HT1080 (cell line): Measurements from ENCODE around the gene ZNF528. TPM values are rescaled to one million over a fixed set of nuclear protein-coding genes. Genes with fewer than 3 reads are reported as not detected.

Source experiments
- DNase-seq: peaks from one replicate; pipeline ENCODE4 v3.0.0-alpha.2; 2015; ENCODE audit warnings: low read depth
- polyA plus RNA-seq, 2 experiments: library from polyadenylated mRNA; depleted of rRNA; stranded (reverse); fragments of >200 nt; gene quantifications; 2 replicates each; pipeline ENCODE4 v1.2.3, GENCODE V29; 2015
- small RNA-seq: library from RNA; depleted of rRNA; stranded (forward); fragments of <200 nt; gene quantifications from one replicate; pipeline ENCODE3, GENCODE V24; 2014
- total RNA-seq: library from RNA; depleted of rRNA; stranded (reverse); fragments of >200 nt; shearing (Covaris generic); gene quantifications from 2 replicates; pipeline ENCODE4 v1.2.3, GENCODE V29; 2014; rRNA removed

ZNF528 gene
- 9.2 and 11.0 TPM in 2 replicates for total RNA-seq
- 3.4 and 4.5 TPM in 2 replicates for polyA plus RNA-seq (2015; cell fraction: cytosol; rRNA removed)
- 8.2 and 11.3 TPM in 2 replicates for polyA plus RNA-seq (2015; cell fraction: nucleus; rRNA removed)

DNA sequence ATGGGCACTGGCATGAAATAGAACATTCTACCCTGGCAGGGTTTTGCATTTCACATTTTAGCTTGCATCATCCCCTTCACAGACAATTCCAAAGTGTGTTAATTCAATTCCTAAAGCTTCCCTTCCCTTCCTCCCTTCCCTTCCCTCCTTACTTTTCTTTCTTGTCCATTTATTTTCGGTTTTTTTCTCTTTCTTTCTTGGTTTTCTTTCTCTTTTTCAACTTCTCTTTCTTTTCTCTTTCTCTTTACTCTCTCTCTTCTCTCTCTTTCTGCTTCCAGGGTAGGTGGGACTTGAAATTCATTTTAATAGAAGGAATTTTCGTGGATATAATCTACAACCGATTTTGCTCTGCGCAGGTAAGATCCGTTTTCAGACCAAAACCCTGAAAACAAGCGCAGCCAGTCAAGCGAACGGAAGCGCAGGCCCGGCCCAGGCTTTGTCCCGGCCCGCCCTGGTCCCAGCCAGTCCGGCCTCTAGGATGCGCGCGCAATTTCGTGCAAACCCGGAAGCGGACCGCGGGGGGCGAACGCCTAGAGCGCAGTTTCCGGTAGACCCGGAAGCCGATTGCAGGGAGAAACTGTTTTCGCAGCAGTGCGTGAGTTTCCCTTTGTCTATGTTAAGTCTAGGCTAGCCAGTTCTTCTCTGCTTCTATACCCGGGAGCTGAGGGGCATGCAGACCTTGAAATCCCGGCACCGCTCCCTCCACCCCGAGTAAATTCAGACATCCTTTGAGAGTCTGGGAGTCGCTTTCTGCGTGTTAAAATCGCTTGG lies at the start of gene ZNF528:
Gene ZNF528 (plus strand): TSS at position 540 of the 771 bp plus-strand sequence. CDS start 4,165 bp downstream, outside the sequence.
- peak; percentile 86 for DNase-seq

DNA sequence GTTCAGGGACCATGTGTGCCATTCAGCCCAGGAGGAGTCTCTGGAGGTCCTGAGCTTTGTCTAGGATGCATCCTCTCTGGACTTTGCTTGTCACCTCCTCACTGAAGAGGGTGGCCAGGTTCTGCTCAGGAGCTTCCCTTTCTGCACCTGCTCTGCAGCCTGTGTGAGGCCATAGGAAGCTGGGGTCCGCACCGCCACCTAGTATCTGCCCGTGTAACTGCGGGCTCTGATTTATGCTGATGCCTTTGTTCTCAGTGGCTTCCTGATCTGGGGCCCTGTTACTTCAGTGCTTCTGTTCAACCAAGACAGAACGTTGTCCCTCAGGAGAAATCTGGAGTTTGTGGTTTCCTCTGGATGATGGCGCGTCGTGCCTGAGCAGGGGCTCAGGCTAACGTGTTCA lies 46.1 kb upstream of the ZNF528 start:
- DNase-seq, result no peak

DNA sequence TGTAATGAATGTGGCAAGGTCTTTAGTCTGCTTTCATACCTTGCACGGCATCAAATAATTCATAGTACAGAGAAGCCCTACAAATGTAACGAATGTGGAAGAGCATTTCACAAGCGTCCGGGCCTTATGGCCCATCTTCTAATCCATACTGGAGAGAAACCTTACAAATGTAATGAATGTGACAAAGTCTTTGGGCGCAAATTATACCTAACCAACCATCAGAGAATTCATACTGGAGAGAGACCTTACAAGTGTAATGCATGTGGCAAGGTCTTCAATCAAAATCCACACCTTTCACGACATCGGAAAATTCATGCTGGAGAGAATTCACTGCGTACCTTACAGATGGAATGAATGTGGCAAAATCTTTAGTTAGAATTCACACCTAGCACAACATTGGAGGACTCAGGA lies 31.2 kb upstream of the ZNF528 start:
- no peak for DNase-seq

DNA sequence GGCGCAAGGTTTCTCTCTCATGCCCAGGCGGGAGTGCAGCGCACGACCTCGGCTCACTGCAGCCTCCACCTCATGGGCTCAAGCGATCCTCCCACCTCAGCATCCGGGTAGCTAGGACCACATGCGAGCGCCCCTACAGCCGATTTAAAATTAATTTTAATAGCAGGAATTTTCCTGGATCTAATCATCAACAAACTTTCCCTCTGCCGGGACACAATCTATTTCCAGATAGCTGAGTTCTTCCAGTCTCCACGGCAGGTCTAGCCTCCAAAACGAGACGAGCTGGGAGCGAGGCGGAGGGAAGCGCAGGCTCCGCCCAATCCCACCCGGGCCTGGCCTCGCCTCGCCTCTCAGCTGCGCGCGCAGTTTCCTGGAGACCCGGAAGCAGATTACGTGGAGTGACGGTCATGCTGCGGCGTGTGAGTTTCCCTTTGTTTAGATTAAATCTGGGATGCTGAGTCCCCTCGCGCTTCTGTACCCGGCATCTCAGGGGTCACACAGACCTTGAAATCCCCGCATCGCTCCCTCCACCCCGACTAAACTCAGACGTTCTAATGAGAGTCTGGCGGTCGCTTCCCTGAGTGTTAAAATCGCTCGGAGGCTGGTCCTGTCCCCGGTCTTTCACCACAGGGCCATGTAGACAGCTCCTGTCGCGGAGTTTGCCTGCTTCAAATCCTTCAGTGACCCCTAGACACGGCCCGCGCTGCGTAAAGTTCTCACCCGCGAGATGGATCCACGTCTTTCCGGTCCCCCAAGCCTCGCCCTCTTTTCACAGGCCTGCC lies 27.9 kb upstream of the ZNF528 start, which contains the start of gene ZNF880:
Gene ZNF880 (plus strand): TSS at position 365 of the 782 bp plus-strand sequence. CDS start 43 bp downstream, at position 408.
- DNase-seq, result no peak

DNA sequence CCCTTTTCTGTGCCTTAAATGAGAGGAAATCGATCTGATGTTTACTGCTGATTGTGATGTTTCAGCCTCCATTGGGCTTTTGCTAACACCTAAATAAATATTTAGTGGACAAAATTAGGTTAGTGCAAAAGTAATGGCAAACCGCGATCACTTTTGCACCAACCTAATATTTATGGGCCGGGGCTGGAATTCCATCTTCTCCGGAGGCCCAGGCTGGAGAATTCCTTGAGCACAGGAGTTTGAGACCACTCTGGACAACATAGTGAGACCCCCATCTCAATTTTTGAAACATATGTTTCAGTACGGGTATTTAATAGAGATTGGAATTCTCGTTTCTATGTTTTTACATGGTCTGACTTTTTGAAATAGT lies 27.3 kb upstream of the ZNF528 start:
- DNase-seq, result no peak

DNA sequence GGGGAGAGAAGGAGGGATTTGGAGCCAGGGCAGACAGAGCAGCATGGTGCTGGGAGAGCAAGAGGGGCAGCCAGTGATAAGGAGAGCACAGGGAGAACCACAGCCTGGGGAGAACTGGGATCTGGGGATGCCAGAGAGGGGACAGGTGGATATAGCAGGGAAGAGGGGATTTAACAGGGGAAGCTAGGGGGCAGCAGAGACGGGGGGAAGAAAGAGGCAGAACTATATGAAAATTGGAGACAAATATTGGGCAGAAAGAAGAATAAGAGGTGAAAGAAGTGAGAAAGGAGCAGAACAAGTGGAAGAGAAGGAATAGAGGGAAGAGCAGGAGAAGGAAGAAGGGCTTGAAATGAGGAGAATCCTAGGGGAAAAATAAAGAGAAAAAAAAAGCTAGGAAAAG lies 6.5 kb upstream of the ZNF528 start:
- no peak for DNase-seq

DNA sequence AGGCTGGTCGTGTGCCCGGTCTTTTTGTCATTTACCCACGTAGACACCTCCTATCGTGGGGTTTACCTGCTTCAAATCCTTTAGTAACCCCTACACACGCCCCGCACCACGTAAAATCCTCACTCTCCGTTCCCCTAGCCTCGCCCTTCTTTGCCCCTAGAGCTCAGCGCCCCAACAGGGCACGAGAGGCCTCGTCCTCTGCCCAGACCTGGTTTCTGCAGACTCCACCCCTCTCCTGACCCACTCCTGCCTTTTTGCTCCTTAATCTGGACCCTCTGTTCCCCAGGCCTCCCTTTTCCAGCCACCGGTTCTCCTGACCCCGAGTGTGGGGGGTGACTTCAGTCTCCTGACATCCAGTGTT lies 412 bp downstream of the ZNF528 start:
- DNase-seq, result peak; percentile 21

DNA sequence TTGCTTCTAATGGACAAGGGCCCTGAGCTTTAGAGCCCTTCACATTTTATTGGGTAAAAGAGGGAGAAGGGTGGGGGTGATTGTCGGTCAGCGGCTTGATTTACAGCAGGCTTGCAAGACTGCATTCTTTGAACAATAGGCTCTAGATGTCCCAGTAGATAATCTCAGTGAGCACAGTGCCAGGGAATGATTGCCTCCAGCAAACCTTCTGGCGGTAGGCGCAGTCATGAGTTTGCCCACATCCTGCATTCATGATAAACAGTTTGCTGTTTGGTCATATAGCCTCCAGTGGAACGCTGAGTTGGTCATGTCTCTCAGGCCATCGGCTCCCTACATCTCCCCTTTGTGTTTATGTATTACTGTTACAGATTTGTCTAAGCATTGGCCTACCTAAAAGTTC lies 12.6 kb downstream of the ZNF528 start:
- DNase-seq, result no peak

DNA sequence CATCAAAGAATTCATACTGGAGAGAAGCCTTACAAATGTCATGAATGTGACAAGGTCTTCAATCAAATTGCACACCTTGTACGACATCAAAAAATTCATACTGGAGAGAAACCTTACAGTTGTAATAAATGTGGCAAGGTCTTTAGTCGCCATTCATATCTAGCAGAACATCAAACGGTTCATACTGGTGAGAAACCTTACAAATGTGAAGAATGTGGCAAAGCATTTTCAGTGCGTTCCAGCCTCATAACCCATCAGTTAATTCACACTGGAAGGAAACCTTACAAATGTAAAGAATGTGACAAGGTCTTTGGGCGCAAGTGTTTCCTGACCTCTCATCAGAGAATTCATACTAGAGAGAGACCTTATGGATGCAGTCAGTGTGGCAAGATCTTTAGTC lies 18.1 kb downstream of the ZNF528 start:
- DNase-seq, result no peak

DNA sequence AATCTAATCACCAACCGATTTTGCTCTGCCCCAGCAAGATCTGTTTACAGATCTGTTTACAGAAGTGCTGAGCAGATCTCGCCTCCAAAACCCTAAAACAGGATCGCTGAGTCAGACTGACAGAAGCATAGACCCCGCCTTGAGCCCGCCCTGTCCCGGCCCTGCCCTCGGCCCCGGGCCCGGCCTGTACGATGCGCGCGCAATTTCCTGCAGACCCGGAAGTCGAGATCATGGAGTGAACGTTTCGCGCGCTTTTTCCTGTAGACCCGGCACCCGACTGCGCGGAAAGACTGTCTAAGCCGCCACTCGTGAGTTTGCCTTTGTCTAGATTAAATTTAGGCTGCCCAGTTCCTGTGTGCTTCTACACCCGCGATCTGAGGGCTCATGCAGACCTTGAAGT lies 31.3 kb downstream of the ZNF528 start, which contains the start of gene ZNF534:
Gene ZNF534 (plus strand): TSS at position 212 of the 400 bp plus-strand sequence. CDS start 2,327 bp downstream, outside the sequence.
- peak; percentile 24 for DNase-seq

DNA sequence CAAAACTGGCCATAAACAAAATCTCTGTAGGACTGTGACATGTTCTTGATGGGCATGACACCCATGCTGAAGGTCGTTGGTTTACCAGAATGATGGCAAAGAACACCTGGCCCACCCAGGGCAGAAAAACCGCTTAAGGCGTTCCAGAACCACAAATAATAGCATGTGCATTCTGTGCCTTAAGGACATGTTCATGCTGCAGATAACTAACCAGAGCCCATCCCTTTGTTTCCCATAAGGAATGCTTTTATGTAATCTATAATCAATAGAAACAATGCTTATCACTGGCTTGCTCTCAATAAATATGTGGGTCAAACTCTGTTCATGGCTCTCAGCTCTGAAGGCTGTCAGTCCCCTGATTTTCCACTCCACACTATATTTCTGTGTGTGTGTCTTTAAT lies 44.5 kb downstream of the ZNF528 start:
- DNase-seq, result no peak

DNA sequence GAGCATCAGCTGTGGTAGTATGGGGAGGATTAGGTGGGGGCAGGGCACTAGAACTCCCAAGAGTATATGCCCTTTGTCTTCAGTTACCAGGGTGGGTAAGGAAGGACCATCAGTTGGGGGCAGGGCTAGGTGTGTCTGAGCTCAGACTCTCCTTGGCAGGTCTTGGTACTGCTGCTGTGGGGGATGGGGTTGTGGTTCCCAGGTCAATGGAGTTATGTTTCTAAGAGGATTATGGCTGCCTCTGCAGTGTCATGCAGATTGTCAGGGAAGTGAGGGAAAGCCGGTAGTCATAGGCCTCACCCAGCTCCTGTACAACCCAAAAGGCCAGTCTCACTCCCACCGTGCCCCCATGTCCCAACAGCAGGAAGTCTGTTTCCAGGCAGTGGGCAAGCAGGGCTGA lies 46.9 kb downstream of the ZNF528 start:
- no peak for DNase-seq

DNA sequence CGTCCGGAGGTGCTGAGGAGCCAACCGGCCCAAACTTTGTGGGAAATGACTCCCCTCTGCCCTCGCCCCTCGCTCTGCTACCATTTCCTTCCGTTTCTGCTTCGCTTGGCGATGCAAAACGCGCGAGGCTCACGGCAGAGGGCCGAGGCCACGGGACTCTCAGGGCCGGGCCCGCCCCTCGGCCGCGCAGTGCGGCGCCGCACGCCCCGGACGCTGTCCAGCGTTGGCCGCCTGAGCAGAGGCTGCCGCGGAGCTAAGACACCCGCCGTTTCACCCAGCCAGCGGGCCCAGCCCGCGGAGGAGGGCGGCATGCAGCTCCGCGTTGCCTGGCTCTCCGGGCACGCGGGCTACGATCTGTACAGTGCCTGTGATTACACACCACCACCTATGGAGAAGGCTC lies 53.6 kb downstream of the ZNF528 start:
- DNase-seq, result no peak

DNA sequence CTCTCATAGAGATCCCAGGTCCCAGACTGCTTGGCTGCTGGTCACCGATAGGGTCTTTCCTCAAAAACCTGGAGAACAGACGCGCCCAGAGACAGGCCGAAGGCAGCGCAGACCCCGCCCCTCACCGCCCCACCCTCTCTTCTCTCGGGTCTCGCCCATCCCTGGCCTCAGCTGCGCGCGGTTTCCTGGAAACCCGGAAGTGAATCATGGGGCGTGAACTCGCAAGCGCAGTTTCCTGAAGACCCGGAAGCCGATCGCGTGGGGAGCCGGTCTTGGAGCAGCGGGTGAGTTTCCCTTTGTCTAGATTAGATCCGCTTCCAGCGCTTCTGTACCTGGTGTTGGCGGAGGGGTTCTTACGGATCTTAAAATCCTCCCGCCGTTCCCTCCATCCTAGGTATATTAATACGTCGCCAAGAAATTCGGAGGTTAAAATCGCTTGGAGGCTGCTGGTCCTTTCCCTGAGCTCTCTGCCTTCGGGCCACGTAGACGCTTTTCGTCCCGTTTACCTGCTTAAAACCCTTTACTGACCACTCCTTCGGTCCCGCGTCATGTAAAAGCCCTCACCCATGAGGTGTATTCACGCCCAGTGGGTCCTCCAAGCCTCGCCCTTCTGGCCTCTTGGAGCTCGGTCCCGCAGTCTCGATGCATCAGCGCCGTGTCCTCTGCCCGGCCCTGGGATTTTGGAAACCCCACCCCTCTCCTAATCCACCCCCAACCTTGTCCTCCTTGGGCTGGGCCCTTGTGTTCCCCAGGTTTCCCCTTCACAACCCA lies 55.9 kb downstream of the ZNF528 start, which contains the start of gene ZNF578:
Gene ZNF578 (plus strand): TSS at position 230 of the 771 bp plus-strand sequence. CDS start 48,293 bp downstream, outside the sequence.
- peak; percentile 65 for DNase-seq

DNA sequence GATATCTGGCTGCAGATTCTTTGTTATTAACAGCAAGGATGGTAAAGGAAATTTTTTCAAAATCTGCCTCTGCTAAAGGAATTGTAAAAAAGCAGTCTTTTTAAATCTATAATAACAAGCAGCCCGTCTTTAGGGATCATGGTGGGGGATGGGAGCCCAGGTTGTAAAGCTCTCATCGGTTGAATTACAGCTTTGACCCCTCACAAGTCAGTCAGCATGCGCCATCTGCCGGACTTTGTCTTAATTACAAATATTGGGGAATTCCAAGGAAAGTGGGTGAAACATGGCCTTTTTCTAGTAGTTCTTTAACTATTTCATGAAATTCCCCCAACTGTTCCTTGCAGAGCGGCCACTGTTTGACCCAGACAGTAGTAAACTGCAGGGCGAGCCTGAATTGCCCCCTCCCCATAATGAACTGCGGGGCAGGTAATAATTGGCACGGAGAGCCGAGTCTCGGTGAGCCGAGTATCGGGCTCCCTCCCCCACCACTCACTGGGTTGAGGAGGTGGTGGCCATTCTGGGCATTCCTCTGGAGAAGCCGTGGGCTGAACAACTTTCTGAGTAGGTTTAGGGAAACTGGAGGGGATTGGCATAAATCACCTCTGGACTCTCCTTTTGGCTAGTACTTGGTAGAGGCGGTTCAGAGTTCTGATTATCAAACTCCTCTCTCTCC lies 67.3 kb downstream of the ZNF528 start:
- DNase-seq, result peak; percentile 17

Small RNA genes within 50 kb of the gene (small RNA-seq; reads per million reads assigned to genes)
- gene AC010332.1, result not detected

Other genes starting within 250 kb of the ZNF528 start
- gene ZNF836, start 226.2 kb upstream of the ZNF528 start, total RNA-seq, result 1.0 and 1.9 TPM in 2 replicates
- gene PPP2R1A, start 207.8 kb upstream of the ZNF528 start, total RNA-seq, result 162 and 195 TPM in 2 replicates
- gene ZNF766, start 128.3 kb upstream of the ZNF528 start, total RNA-seq, result 8.8 and 8.9 TPM in 2 replicates
- 8.7 and 9.8 TPM in 2 replicates for gene ZNF480, start 100.7 kb upstream of the ZNF528 start, total RNA-seq
- gene ZNF610, start 61.6 kb upstream of the ZNF528 start, total RNA-seq, result not detected in 2 replicates
- not detected in 2 replicates for gene ZNF880, start 27.9 kb upstream of the ZNF528 start, total RNA-seq
- gene ZNF534, start 31.3 kb downstream of the ZNF528 start, total RNA-seq, result 0.33 and 0.51 TPM in 2 replicates
- 0.20 and 1.6 TPM in 2 replicates for gene ZNF578, start 55.7 kb downstream of the ZNF528 start, total RNA-seq
- gene ZNF808, start 129.8 kb downstream of the ZNF528 start, total RNA-seq, result 0.16 TPM in 1 of 2 replicates, not detected in the other
- 2.2 and 2.7 TPM in 2 replicates for gene ZNF701, start 172.4 kb downstream of the ZNF528 start, total RNA-seq
- gene ZNF83, start 240.5 kb downstream of the ZNF528 start, total RNA-seq, result 15.7 and 22.4 TPM in 2 replicates